Stomach (tissue), 4 donors: ENCODE data around the gene LY6G5C.

Experiments used
- CTCF ChIP-seq, 7 experiments: fragments of 450-650 bp in 4 of 7; fragments of 200-600 bp in 3 of 7; sonication (generic) in 3 of 7; IDR thresholded peaks; one replicate each; pipeline ENCODE4 v1.5.1; 2016 to 2019; ENCODE audit warnings: antibody characterized with exemption in 7 of 7, control low read depth in 2 of 7, mild to moderate bottlenecking in 1 of 7
- POLR2AphosphoS5 ChIP-seq, 3 donors: sonication (generic); formaldehyde crosslinking; IDR thresholded peaks; one replicate each; pipeline ENCODE4 v1.6.1; 2016; ENCODE audit warnings: antibody characterized with exemption in 3 of 3

DNA sequence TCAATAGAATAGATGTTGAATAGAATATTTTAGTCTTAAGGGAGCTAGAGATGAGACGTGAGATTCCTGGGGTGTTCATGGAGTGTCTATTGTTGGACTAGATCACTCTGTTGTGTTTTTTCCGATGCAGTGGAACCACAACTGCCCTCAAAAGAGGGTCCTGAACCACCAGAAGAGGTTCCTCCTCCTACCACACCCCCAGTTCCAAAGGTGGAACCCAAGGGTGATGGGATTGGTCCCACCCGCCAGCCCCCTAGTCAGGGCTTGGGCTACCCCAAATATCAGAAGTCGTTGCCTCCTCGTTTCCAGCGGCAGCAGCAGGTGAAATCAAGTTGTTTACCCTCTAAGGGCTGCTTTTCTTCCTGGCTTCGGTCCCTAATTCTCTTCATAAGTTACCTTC is 51.9 kb downstream of the LY6G5C start:
- TF ChIP-seq POLR2AphosphoS5 (IDR thresholded peaks at IDR 0.05) (no peak), CTCF (IDR thresholded peaks at IDR 0.05) (no peak)
